DND-41 (cell line): ENCODE results near the gene RPL32.
A peak's percentile ranks its signal among the peaks of the same experiment; 100 is the strongest.

Experiments
- ATAC-seq: fragments of 200-7000 bp; cut with Tn5 transposase; 3 replicates; pipeline ENCODE4 v1.9.1; 2021; ENCODE audit warnings: low read depth; ENCODE audit not compliant: insufficient read depth
- DNase-seq: peaks from one replicate; pipeline ENCODE4 v3.0.0-alpha.2; 2020
- H2AFZ ChIP-seq: 2 replicates; pipeline ENCODE4 v1.6.0; 2012; ENCODE audit warnings: low read depth, low read length
- H3K27ac ChIP-seq: 2 replicates; pipeline ENCODE4 v1.5.1; 2012; ENCODE audit warnings: low read length, inconsistent platforms
- H3K27me3 ChIP-seq: fragments of 200-600 bp; sonication (generic); 2 replicates; pipeline ENCODE4 v1.6.0; 2012; ENCODE audit warnings: low read length, mild to moderate bottlenecking, inconsistent platforms; ENCODE audit not compliant: insufficient read depth, poor library complexity
- H3K36me3 ChIP-seq: 2 replicates; pipeline ENCODE4 v1.5.1; 2012; ENCODE audit warnings: low read length, inconsistent platforms; ENCODE audit not compliant: insufficient read depth
- H3K4me1 ChIP-seq: 2 replicates; pipeline ENCODE4 v1.5.1; 2012; ENCODE audit warnings: mild to moderate bottlenecking, low read length; ENCODE audit not compliant: insufficient read depth
- H3K4me2 ChIP-seq: 2 replicates; pipeline ENCODE4 v1.6.0; 2012; ENCODE audit warnings: mild to moderate bottlenecking, moderate library complexity, low read length, inconsistent platforms; ENCODE audit not compliant: insufficient read depth
- H3K4me3 ChIP-seq, 2 experiments: fragments of 200-600 bp in 1 of 2; shearing (Covaris generic) in 1 of 2; 2 replicates each; pipeline ENCODE4 v1.5.1; 2012 to 2016; ENCODE audit warnings: inconsistent platforms in 2 of 2, low read length in 2 of 2, mild to moderate bottlenecking in 2 of 2, low read depth in 1 of 2, moderate library complexity in 1 of 2
- H3K79me2 ChIP-seq: 2 replicates; pipeline ENCODE4 v1.6.0; 2012; ENCODE audit warnings: low read length, inconsistent platforms; ENCODE audit not compliant: insufficient read depth
- H3K9ac ChIP-seq: 2 replicates; pipeline ENCODE4 v1.6.0; 2012; ENCODE audit warnings: low read depth, mild to moderate bottlenecking, inconsistent platforms, low read length, moderate library complexity
- H3K9me3 ChIP-seq: 2 replicates; pipeline ENCODE4 v1.5.1; 2012; ENCODE audit warnings: low read length, moderate library complexity, mild to moderate bottlenecking, inconsistent platforms; ENCODE audit not compliant: insufficient read depth, severe bottlenecking
- H4K20me1 ChIP-seq: 2 replicates; pipeline ENCODE4 v1.6.0; 2012; ENCODE audit warnings: low read length; ENCODE audit not compliant: insufficient read depth
- CTCF ChIP-seq: IDR thresholded peaks from 2 replicates; pipeline ENCODE4 v1.5.1; 2012; ENCODE audit warnings: borderline replicate concordance, low read length, moderate library complexity, mild to moderate bottlenecking; ENCODE audit not compliant: poor library complexity, severe bottlenecking; ENCODE audit errors: extremely low read depth
- EZH2 ChIP-seq: IDR thresholded peaks from 3 replicates; pipeline ENCODE4 v1.6.1; 2012; ENCODE audit warnings: borderline replicate concordance, low read depth, mild to moderate bottlenecking, moderate library complexity, low read length, inconsistent platforms; ENCODE audit not compliant: severe bottlenecking

RPL32 gene

GRCh38 chr3:12810013-12810780 is 31.2 kb downstream of the RPL32 start:
- ATAC-seq: peak; percentile 86
- H3K4me2 ChIP-seq: no peak overlapping the region
- no peak overlapping the region for H3K9ac ChIP-seq
- DNase-seq: peak; percentile 68
- TF ChIP-seq EZH2 (no peak), CTCF (no peak)
- H3K79me2 ChIP-seq: no peaks in the 10 kb centered on the region
- H3K27me3 ChIP-seq: no peaks in the 10 kb centered on the region
- no peaks in the 10 kb centered on the region for H3K4me1 ChIP-seq
- H3K36me3 ChIP-seq: peaks cover 33% of the 10 kb centered on the region
- no peaks in the 10 kb centered on the region for H3K9me3 ChIP-seq
- H4K20me1 ChIP-seq: no peaks in the 10 kb centered on the region
- no peak overlapping the region for H3K27ac ChIP-seq
- H2AFZ ChIP-seq: no peak overlapping the region
- H3K4me3 ChIP-seq: no peak overlapping the region

- Histone ChIP-seq H3K36me3 (peaks cover 28% of the 10 kb centered on the region), H3K27ac (no peak overlapping the region), H4K20me1 (no peaks in the 10 kb centered on the region), H3K79me2 (no peaks in the 10 kb centered on the region), H2AFZ (no peak overlapping the region), H3K9me3 (no peaks in the 10 kb centered on the region), H3K4me1 (no peaks in the 10 kb centered on the region), H3K4me3 (no peak overlapping the region), H3K4me2 (no peak overlapping the region), H3K9ac (no peak overlapping the region), H3K27me3 (no peaks in the 10 kb centered on the region)
- TF ChIP-seq EZH2: no peak
- TF ChIP-seq CTCF: no peak
- no peak for ATAC-seq
- DNase-seq: no peak
Measured at GRCh38 chr3:12809435-12809834, 31.9 kb downstream of the RPL32 start.

- no peaks in the 10 kb centered on the region for H3K9me3 ChIP-seq
- no peak overlapping the region for H3K9ac ChIP-seq
- H3K4me2 ChIP-seq: no peak overlapping the region
- TF ChIP-seq EZH2: no peak
- TF ChIP-seq CTCF: no peak
- H4K20me1 ChIP-seq: no peaks in the 10 kb centered on the region
- H3K4me3 ChIP-seq: no peak overlapping the region
- no peaks in the 10 kb centered on the region for H3K4me1 ChIP-seq
- H3K27me3 ChIP-seq: no peaks in the 10 kb centered on the region
- H3K79me2 ChIP-seq: no peaks in the 10 kb centered on the region
- H2AFZ ChIP-seq: no peak overlapping the region
- DNase-seq: no peak
- H3K36me3 ChIP-seq: peaks cover 24% of the 10 kb centered on the region; the same call in 1 of the 2 replicates
- no peak for ATAC-seq
- no peak overlapping the region for H3K27ac ChIP-seq
Measured at GRCh38 chr3:12809001-12809400, 32.4 kb downstream of the RPL32 start.
